OCI-LY1 (cell line): ENCODE measurements around the gene SMAP2.

Experiments used
- EZH2 ChIP-seq: fragments of 200-600 bp; sonication (generic), shearing (Covaris generic); IDR thresholded peaks from 2 replicates; pipeline ENCODE4 v1.8.0; 2017; ENCODE audit warnings: borderline replicate concordance, mixed run types, mild to moderate bottlenecking, antibody characterized with exemption, low read length, moderate library complexity, mixed read lengths
- TF ChIP-seq, protein P1 (sequence below): fragments of 200-600 bp; sonication (generic), shearing (Covaris generic); IDR thresholded peaks from 2 replicates; pipeline ENCODE4 v1.5.1; 2017; ENCODE audit warnings: mild to moderate bottlenecking, antibody characterized with exemption, low read length, moderate library complexity, mixed read lengths

DNA sequence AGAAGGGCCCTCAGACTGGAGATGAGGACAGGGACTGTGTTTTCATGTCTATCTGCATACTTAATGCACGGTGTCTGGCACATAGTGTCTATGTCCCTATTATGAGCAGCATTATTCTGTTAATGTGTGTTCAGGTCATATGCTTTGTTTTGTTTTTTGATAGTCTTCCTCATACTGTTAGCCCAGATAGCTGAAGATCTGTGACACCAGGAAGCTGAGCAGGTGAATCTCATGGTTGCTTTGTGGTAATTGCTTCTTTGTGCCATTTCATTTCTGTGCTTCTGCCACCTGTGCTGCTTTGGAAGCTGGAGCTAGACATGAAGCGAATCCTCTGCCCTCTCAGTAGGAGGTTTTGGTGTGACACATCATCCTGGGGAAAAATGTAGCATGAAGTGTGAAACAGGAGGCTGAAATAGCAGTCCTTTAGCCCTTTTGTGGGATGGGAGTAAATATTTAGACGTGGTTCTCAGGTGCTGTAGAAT, 15.8 kb downstream of the SMAP2 start:
- TF ChIP-seq, protein P1, sequence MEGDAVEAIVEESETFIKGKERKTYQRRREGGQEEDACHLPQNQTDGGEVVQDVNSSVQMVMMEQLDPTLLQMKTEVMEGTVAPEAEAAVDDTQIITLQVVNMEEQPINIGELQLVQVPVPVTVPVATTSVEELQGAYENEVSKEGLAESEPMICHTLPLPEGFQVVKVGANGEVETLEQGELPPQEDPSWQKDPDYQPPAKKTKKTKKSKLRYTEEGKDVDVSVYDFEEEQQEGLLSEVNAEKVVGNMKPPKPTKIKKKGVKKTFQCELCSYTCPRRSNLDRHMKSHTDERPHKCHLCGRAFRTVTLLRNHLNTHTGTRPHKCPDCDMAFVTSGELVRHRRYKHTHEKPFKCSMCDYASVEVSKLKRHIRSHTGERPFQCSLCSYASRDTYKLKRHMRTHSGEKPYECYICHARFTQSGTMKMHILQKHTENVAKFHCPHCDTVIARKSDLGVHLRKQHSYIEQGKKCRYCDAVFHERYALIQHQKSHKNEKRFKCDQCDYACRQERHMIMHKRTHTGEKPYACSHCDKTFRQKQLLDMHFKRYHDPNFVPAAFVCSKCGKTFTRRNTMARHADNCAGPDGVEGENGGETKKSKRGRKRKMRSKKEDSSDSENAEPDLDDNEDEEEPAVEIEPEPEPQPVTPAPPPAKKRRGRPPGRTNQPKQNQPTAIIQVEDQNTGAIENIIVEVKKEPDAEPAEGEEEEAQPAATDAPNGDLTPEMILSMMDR, result no peak
- TF ChIP-seq EZH2, result no peak
